Left lung (tissue), 10 donors: Measurements from ENCODE around the gene SORBS1. TPM values are rescaled to one million over a fixed set of nuclear protein-coding genes. Genes with fewer than 3 reads are reported as not detected.

Source experiments
- ATAC-seq: fragments of 200-7000 bp; cut with Tn5 transposase; one replicate; pipeline ENCODE4 v1.9.1; 2020; ENCODE audit warnings: moderate library complexity
- DNase-seq, 4 donors: peaks; one replicate each; pipeline ENCODE4 v3.0.0-alpha.2; 2013 to 2020
- H3K27ac ChIP-seq, 2 donors: fragments of 200-600 bp; sonication (generic) in 1 of 2; one replicate each; pipeline versions ENCODE4 v1.5.0 to v1.8.0; 2020 to 2021
- H3K27me3 ChIP-seq, 2 donors: fragments of 200-600 bp; sonication (generic) in 1 of 2; one replicate each; pipeline versions ENCODE4 v1.5.0 to v1.8.0; 2020 to 2021
- H3K36me3 ChIP-seq, 2 donors: fragments of 200-600 bp; sonication (generic) in 1 of 2; one replicate each; pipeline versions ENCODE4 v1.5.0 to v1.8.0; 2020 to 2021
- H3K4me1 ChIP-seq, 2 donors: fragments of 200-600 bp; one replicate each; pipeline ENCODE4 v1.8.0; 2021
- H3K4me3 ChIP-seq, 2 donors: fragments of 200-600 bp; sonication (generic) in 1 of 2; one replicate each; pipeline versions ENCODE4 v1.5.0 to v1.8.0; 2020 to 2021; ENCODE audit warnings: mild to moderate bottlenecking in 1 of 2
- H3K9me3 ChIP-seq, 2 donors: fragments of 200-600 bp; sonication (generic) in 1 of 2; one replicate each; pipeline versions ENCODE4 v1.5.0 to v1.8.0; 2020 to 2021
- intact Hi-C, 2 donors: fragments of 100-400 bp; cut with DNase I; formaldehyde crosslinking; loops; one replicate each; pipeline versions ENCODE4 v1.11.2 to v1.14.2; 2022
- polyA plus RNA-seq, 6 donors: library from polyadenylated mRNA; unstranded; fragments of 120-200 nt; gene quantifications; one replicate each; pipeline ENCODE4 v1.2.1, GENCODE V29; 2013; ENCODE audit not compliant: insufficient read length in 6 of 6
- total RNA-seq, 2 donors: library from RNA; stranded (reverse); fragmentation: NEBNext Ultra II Directional; extraction: Animal tissue kit (Norgen Biotek cat#: 25700); gene quantifications; one replicate each; pipeline ENCODE4 v1.2.1, GENCODE V29; 2021
- TF ChIP-seq, protein P1 (sequence below), 2 donors: fragments of 200-600 bp; sonication (generic) in 1 of 2; IDR thresholded peaks; one replicate each; pipeline versions ENCODE4 v1.5.0 to v1.8.0; 2021; ENCODE audit warnings: antibody characterized with exemption in 2 of 2
- donor health status: DM: no; HTN: yes; CAD: no.
- donor health status: DM: no; HTN: no; CAD: no.

Gene SORBS1
- total and polyA plus RNA-seq, 8 donors, result 23.3 to 52.7 (median 36.4) TPM

GRCh38 chr10:95388109-95388471 lies 173.1 kb downstream of the SORBS1 start:
- Histone ChIP-seq H3K4me1 (peaks cover 12 to 19% of the 10 kb centered on the region in 2 donors), H3K4me3 (no peak overlapping the region), H3K27ac (peak overlapping the region in 1 of 2 donors; percentile 38), H3K36me3 (peaks cover 0 to 6% of the 10 kb centered on the region in 2 donors), H3K9me3 (no peaks in the 10 kb centered on the region), H3K27me3 (no peaks in the 10 kb centered on the region)
- TF ChIP-seq, protein P1, sequence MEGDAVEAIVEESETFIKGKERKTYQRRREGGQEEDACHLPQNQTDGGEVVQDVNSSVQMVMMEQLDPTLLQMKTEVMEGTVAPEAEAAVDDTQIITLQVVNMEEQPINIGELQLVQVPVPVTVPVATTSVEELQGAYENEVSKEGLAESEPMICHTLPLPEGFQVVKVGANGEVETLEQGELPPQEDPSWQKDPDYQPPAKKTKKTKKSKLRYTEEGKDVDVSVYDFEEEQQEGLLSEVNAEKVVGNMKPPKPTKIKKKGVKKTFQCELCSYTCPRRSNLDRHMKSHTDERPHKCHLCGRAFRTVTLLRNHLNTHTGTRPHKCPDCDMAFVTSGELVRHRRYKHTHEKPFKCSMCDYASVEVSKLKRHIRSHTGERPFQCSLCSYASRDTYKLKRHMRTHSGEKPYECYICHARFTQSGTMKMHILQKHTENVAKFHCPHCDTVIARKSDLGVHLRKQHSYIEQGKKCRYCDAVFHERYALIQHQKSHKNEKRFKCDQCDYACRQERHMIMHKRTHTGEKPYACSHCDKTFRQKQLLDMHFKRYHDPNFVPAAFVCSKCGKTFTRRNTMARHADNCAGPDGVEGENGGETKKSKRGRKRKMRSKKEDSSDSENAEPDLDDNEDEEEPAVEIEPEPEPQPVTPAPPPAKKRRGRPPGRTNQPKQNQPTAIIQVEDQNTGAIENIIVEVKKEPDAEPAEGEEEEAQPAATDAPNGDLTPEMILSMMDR (IDR thresholded peaks at IDR 0.05), result no peak
- peak; percentile 12 for ATAC-seq
- intact Hi-C loops, result no loop called here
- DNase-seq, result no peak

DNA sequence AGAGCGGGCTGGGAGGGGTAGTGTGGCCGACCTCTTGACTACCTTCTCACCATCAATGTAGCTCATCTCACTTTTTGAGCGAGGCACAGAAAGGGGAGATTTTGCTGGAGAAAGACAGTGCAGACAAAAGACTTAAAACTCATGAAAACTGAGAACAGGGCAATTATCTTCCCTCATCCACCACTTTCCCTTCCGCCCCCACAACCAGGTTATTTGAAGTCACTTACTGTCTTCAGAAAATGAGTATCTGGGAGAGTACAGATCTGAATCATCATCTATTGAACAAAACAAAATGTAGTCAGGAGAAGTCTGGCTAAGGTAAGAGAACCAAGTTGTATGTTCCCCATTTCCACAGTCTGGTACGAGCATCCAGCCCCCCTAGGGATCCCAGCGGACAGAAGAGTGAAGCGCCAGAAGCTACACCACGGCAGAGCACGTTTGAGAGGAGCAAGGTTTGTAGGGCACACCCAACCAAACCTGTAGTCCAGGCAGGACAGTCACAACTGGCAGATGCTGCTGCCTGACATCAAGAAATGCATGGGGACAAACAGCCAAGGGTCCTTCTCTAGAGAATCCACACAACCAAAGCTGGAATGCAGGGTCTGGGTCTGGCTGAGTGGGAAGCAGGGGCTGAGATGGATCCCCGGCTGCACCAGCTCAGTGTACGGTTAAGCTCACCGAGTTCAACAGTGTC lies 177.0 kb downstream of the SORBS1 start:
- TF ChIP-seq, protein P1 (IDR thresholded peaks at IDR 0.05), result no peak
- DNase-seq (no peak), ATAC-seq (no peak)
- Histone ChIP-seq H3K9me3 (no peaks in the 10 kb centered on the region), H3K36me3 (peaks cover 0 to 7% of the 10 kb centered on the region in 2 donors), H3K27me3 (no peaks in the 10 kb centered on the region), H3K27ac (no peak overlapping the region), H3K4me3 (no peak overlapping the region), H3K4me1 (peaks cover 12 to 16% of the 10 kb centered on the region in 2 donors)
- intact Hi-C loops, result no loop called here

DNA sequence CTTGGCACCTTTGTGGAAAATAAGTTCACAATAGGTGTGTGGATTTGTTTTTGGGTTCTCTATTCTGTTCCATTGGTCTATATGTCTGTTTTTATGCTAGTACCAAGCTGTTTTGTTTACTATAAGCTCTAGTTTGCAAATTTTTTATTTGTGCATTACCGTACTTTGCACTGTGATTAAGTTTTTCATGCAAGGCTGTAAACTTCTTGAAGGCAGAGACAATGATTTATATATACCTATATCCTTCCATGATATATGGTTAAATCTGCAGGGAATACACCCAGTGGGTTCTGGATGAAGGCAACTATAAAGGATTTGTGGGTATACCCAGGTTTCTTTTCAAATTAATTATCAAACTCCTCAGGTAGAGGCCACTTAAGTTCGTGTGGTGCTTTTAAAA lies 178.6 kb downstream of the SORBS1 start:
- intact Hi-C loops, result no loop called here

GRCh38 chr10:95382174-95382573 lies 179.0 kb downstream of the SORBS1 start:
- Histone ChIP-seq H3K36me3 (peaks cover 0 to 7% of the 10 kb centered on the region in 2 donors), H3K27me3 (no peaks in the 10 kb centered on the region), H3K4me3 (no peak overlapping the region), H3K4me1 (no peaks in the 10 kb centered on the region), H3K9me3 (no peaks in the 10 kb centered on the region), H3K27ac (no peak overlapping the region)
- ATAC-seq (no peak), DNase-seq (no peak)
- TF ChIP-seq, protein P1 (IDR thresholded peaks at IDR 0.05), result no peak
- intact Hi-C loops, result no loop called here

More for the DNA sequence above, 178.6 kb downstream of the SORBS1 start:
- no peaks in the 10 kb centered on the region for H3K9me3 ChIP-seq
- ATAC-seq (no peak), DNase-seq (no peak)
- H3K27ac ChIP-seq, result no peak overlapping the region
- no peaks in the 10 kb centered on the region for H3K4me1 ChIP-seq
- H3K27me3 ChIP-seq, result no peaks in the 10 kb centered on the region
- TF ChIP-seq, protein P1 (IDR thresholded peaks at IDR 0.05), result no peak
- no peak overlapping the region for H3K4me3 ChIP-seq
- peaks cover 0 to 7% of the 10 kb centered on the region in 2 donors for H3K36me3 ChIP-seq

DNA sequence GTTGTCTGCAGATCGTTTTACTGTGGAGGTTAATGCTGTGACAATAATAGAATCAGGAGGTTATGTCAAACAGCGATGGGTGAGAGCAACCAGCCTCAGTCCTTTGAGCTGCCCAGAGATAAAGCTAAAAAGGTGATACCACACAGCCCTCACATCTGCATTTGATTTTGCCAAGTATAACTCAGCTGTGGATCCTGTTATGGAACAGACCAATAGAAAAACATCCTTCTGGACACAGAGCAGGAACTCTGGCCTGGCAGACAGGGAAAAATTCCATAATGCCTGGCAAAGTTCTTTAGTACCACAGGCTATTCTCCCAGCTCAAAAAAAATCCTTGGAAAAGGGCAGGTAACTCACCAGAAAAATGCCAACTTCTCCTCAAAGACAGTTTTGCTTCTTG lies 183.2 kb downstream of the SORBS1 start:
- H3K27ac ChIP-seq, result no peak overlapping the region
- intact Hi-C loops, result no loop called here
- H3K36me3 ChIP-seq, result peaks cover 0 to 7% of the 10 kb centered on the region in 2 donors
- DNase-seq, result no peak
- H3K9me3 ChIP-seq, result no peaks in the 10 kb centered on the region
- H3K4me1 ChIP-seq, result no peaks in the 10 kb centered on the region
- ATAC-seq, result no peak
- no peaks in the 10 kb centered on the region for H3K27me3 ChIP-seq
- TF ChIP-seq, protein P1 (IDR thresholded peaks at IDR 0.05), result no peak
- H3K4me3 ChIP-seq, result no peak overlapping the region
